Osteoblast (primary cell): ENCODE data around the gene SCUBE1. TPM values are rescaled to one million over a fixed set of nuclear protein-coding genes. Genes with fewer than 3 reads are reported as not detected.

Source experiments
- DNase-seq: peaks from one replicate; pipeline ENCODE4 v3.0.0; 2011; ENCODE audit warnings: low spot score, mixed read lengths; ENCODE audit not compliant: insufficient read length; ENCODE audit errors: missing footprints
- H2AFZ ChIP-seq: 2 replicates; pipeline ENCODE4 v1.6.0; 2011; ENCODE audit warnings: mild to moderate bottlenecking, low read length
- H3K27ac ChIP-seq: 2 replicates; pipeline ENCODE4 v1.5.1; 2011; ENCODE audit warnings: mild to moderate bottlenecking, low read depth, low read length, moderate library complexity
- H3K27me3 ChIP-seq: 2 replicates; pipeline ENCODE4 v1.6.0; 2012; ENCODE audit warnings: mild to moderate bottlenecking, control low read depth, inconsistent platforms, low read length, moderate library complexity; ENCODE audit not compliant: insufficient read depth
- H3K36me3 ChIP-seq: 2 replicates; pipeline ENCODE4 v1.5.1; 2011; ENCODE audit warnings: mild to moderate bottlenecking, low read length, control low read depth, moderate library complexity; ENCODE audit not compliant: insufficient read depth
- H3K4me1 ChIP-seq: 2 replicates; pipeline ENCODE4 v1.5.1; 2011; ENCODE audit warnings: mild to moderate bottlenecking, low read length, control low read depth, moderate library complexity; ENCODE audit not compliant: insufficient read depth
- H3K4me2 ChIP-seq: 2 replicates; pipeline ENCODE4 v1.6.0; 2011; ENCODE audit warnings: mild to moderate bottlenecking, low read length; ENCODE audit not compliant: insufficient read depth
- H3K4me3 ChIP-seq: fragments of 200-600 bp; sonication (generic); 3 replicates; pipeline ENCODE4 v1.5.1; 2012; ENCODE audit warnings: mild to moderate bottlenecking, low read length, inconsistent platforms; ENCODE audit not compliant: insufficient read depth
- H3K79me2 ChIP-seq: 2 replicates; pipeline ENCODE4 v1.6.0; 2012; ENCODE audit warnings: mild to moderate bottlenecking, low read length, control low read depth, inconsistent platforms; ENCODE audit not compliant: insufficient read depth
- H3K9me3 ChIP-seq: 2 replicates; pipeline ENCODE4 v1.5.1; 2011; ENCODE audit warnings: low read depth, low read length, control low read depth
- H4K20me1 ChIP-seq: 2 replicates; pipeline ENCODE4 v1.6.0; 2012; ENCODE audit warnings: mild to moderate bottlenecking, low read length, control low read depth; ENCODE audit not compliant: insufficient read depth
- CTCF ChIP-seq: IDR thresholded peaks from 2 replicates; pipeline ENCODE4 v1.5.1; 2011; ENCODE audit warnings: mild to moderate bottlenecking, low read depth, low read length, moderate library complexity; ENCODE audit errors: extremely low read depth
- total RNA-seq: library from RNA; depleted of rRNA; stranded (reverse); fragments of >200 nt; gene quantifications from 2 replicates; pipeline ENCODE4 v1.2.3, GENCODE V29; 2012

SCUBE1 gene
- total RNA-seq, 1 donor: 2.2 TPM

GRCh38 chr22:43166132-43166930 is 176.8 kb downstream of the SCUBE1 start:
- peak; percentile 66 for DNase-seq
- no peaks in the 10 kb centered on the region for H3K27me3 ChIP-seq
- TF ChIP-seq CTCF: no peak

DNA sequence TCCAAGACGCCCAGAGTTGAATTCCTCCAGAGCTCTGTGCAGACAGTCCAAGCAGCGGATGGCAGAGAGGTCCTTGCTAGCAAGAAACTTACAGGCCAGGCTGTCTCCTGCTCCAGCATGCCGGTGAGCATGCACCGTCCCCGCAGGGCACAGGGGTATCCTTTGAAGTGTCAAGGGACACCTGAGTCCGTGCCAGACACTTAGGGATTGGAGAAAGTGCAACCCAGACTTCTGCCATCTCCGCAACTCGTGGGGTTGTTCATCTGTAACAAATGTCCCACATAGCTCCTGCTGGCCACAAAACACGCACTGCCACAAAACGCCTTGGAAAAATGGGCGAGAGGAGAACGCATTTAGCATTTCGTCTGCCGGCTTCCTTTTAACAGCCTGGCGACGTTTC is 178.5 kb downstream of the SCUBE1 start:
- no peak overlapping the region for H2AFZ ChIP-seq
- peak; percentile 55 for DNase-seq
- H4K20me1 ChIP-seq: peaks cover 16% of the 10 kb centered on the region
- peaks cover 11% of the 10 kb centered on the region for H3K79me2 ChIP-seq
- no peaks in the 10 kb centered on the region for H3K9me3 ChIP-seq
- peaks cover 19% of the 10 kb centered on the region for H3K36me3 ChIP-seq
- H3K27ac ChIP-seq: no peak overlapping the region
- no peak overlapping the region for H3K4me3 ChIP-seq
- no peak overlapping the region for H3K4me2 ChIP-seq
- H3K27me3 ChIP-seq: no peaks in the 10 kb centered on the region
- H3K4me1 ChIP-seq: peaks cover 3% of the 10 kb centered on the region
- no peak for TF ChIP-seq CTCF

More at GRCh38 chr22:43166132-43166930, 176.8 kb downstream of the SCUBE1 start:
- Histone ChIP-seq H3K4me3 (no peak overlapping the region), H3K4me2 (no peak overlapping the region), H2AFZ (no peak overlapping the region), H3K9me3 (no peaks in the 10 kb centered on the region), H3K79me2 (no peaks in the 10 kb centered on the region), H3K27ac (no peak overlapping the region), H4K20me1 (peaks cover 7% of the 10 kb centered on the region), H3K4me1 (peaks cover 3% of the 10 kb centered on the region), H3K36me3 (peaks cover 12% of the 10 kb centered on the region)

GRCh38 chr22:43163241-43163795 is 179.9 kb downstream of the SCUBE1 start:
- DNase-seq: peak; percentile 70
- Histone ChIP-seq H3K27me3 (no peaks in the 10 kb centered on the region), H3K4me3 (no peak overlapping the region), H3K4me1 (peaks cover 3% of the 10 kb centered on the region), H3K79me2 (peaks cover 24% of the 10 kb centered on the region), H3K27ac (no peak overlapping the region), H3K4me2 (no peak overlapping the region), H3K36me3 (peaks cover 19% of the 10 kb centered on the region), H3K9me3 (no peaks in the 10 kb centered on the region), H4K20me1 (peaks cover 26% of the 10 kb centered on the region), H2AFZ (no peak overlapping the region)
- TF ChIP-seq CTCF: no peak

GRCh38 chr22:43162412-43163150 is 180.6 kb downstream of the SCUBE1 start:
- H3K4me1 ChIP-seq: no peaks in the 10 kb centered on the region
- H3K27me3 ChIP-seq: no peaks in the 10 kb centered on the region
- no peaks in the 10 kb centered on the region for H3K9me3 ChIP-seq
- no peak overlapping the region for H3K4me3 ChIP-seq
- H2AFZ ChIP-seq: no peak overlapping the region
- H3K36me3 ChIP-seq: peaks cover 19% of the 10 kb centered on the region
- no peak overlapping the region for H3K27ac ChIP-seq
- peaks cover 33% of the 10 kb centered on the region for H4K20me1 ChIP-seq
- H3K4me2 ChIP-seq: no peak overlapping the region
- H3K79me2 ChIP-seq: peaks cover 31% of the 10 kb centered on the region
- TF ChIP-seq CTCF: no peak
- peak; percentile 74 for DNase-seq
